Measurements from ENCODE around the gene RAB11FIP4. TPM values are rescaled to one million over a fixed set of nuclear protein-coding genes. Genes with fewer than 3 reads are reported as not detected.

The RAB11FIP4 gene
- total and polyA plus RNA-seq, 2 donors (not counting 1 experiment from before 2014, with no cell fraction given) = 0.16 to 0.66 TPM

- Histone ChIP-seq H2AFZ (ENCODE audit: low read length) (no peak overlapping the region), H3K9ac (ENCODE audit: insufficient read depth, low read length) (no peak overlapping the region), H3K4me3 (replicated peaks in 1 of 4; ENCODE audit: control extremely low read depth in 1 of 4, insufficient read depth in 1 of 4, low read depth in 3 of 4, low read length in 4 of 4) (no peak overlapping the region), H4K20me1 (ENCODE audit: control insufficient read depth, extremely low read depth, insufficient read depth, low read length) (no peaks in the 10 kb centered on the region), H3K27me3 (ENCODE audit: control insufficient read depth, insufficient read depth, low read length) (peaks cover 12% of the 10 kb centered on the region), H3K4me1 (ENCODE audit: control insufficient read depth, extremely low read depth, insufficient read depth, low read length) (no peaks in the 10 kb centered on the region), H3K9me3 (ENCODE audit: control insufficient read depth, insufficient read depth, low read depth, low read length) (no peaks in the 10 kb centered on the region), H3K79me2 (ENCODE audit: control insufficient read depth, insufficient read depth, low read length) (no peaks in the 10 kb centered on the region), H3K27ac (ENCODE audit: insufficient read depth, low read length) (no peak overlapping the region), H3K4me2 (ENCODE audit: extremely low read depth, insufficient read depth, low read length) (no peak overlapping the region), H3K36me3 (ENCODE audit: control insufficient read depth, insufficient read depth, low read length) (no peaks in the 10 kb centered on the region)
- DNase-seq (ENCODE audit: low read depth in 2 of 2) = no peak
- TF ChIP-seq, protein P1, sequence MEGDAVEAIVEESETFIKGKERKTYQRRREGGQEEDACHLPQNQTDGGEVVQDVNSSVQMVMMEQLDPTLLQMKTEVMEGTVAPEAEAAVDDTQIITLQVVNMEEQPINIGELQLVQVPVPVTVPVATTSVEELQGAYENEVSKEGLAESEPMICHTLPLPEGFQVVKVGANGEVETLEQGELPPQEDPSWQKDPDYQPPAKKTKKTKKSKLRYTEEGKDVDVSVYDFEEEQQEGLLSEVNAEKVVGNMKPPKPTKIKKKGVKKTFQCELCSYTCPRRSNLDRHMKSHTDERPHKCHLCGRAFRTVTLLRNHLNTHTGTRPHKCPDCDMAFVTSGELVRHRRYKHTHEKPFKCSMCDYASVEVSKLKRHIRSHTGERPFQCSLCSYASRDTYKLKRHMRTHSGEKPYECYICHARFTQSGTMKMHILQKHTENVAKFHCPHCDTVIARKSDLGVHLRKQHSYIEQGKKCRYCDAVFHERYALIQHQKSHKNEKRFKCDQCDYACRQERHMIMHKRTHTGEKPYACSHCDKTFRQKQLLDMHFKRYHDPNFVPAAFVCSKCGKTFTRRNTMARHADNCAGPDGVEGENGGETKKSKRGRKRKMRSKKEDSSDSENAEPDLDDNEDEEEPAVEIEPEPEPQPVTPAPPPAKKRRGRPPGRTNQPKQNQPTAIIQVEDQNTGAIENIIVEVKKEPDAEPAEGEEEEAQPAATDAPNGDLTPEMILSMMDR (conservative IDR thresholded peaks at IDR 0.05 in 1 of 2, IDR thresholded peaks at IDR 0.05 in 1 of 2; ENCODE audit: low read depth in 1 of 2, low read length in 2 of 2) = no peak
- TF ChIP-seq EZH2 (IDR thresholded peaks at IDR 0.05; ENCODE audit: low read length, missing control alignments) = no peak
Observed at GRCh38 chr17:31431852-31432658, 40.6 kb downstream of the RAB11FIP4 start.

DNA sequence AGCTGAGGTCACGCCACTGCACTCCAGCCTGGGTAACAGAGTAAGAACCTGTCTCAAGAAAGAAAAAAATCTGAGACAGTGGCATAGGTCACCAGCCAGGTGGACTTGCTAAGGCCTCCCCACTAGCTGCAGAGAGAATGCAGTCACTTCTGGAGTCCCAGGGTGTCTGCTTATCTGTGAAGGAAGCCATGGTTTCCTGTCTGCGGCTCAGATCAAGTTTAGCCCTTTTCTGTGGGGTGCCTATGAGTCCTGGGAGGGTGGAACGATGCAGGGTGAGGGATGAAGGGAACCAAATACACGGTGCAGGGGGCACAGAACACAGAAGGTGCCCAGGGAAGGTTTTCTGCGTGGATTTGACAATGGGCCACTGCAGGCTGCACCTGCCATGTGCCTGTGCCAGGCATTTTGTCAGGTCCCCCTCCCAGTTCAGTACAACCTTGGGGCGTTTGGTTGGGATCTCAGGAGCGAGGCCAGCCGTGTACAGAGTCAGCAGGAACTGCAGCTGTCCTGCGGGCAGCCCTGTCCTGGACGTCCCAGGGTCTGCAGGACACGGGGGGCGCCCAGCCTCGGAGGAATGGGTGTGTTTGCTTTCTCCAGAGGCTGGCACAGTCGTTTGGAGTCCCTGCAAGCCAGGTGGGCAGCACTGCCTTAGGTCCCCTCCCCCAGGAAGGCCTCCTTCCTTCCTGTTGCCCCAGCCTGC, 41.8 kb downstream of the RAB11FIP4 start:
- Histone ChIP-seq H3K4me3 (replicated peaks in 1 of 4; ENCODE audit: control extremely low read depth in 1 of 4, insufficient read depth in 1 of 4, low read depth in 3 of 4, low read length in 4 of 4) (no peak overlapping the region), H4K20me1 (ENCODE audit: control insufficient read depth, extremely low read depth, insufficient read depth, low read length) (no peaks in the 10 kb centered on the region), H3K27me3 (ENCODE audit: control insufficient read depth, insufficient read depth, low read length) (peaks cover 12% of the 10 kb centered on the region), H3K4me1 (ENCODE audit: control insufficient read depth, extremely low read depth, insufficient read depth, low read length) (peaks cover 3% of the 10 kb centered on the region), H3K27ac (ENCODE audit: insufficient read depth, low read length) (no peak overlapping the region), H2AFZ (ENCODE audit: low read length) (no peak overlapping the region), H3K9ac (ENCODE audit: insufficient read depth, low read length) (no peak overlapping the region), H3K4me2 (ENCODE audit: extremely low read depth, insufficient read depth, low read length) (no peak overlapping the region), H3K79me2 (ENCODE audit: control insufficient read depth, insufficient read depth, low read length) (no peaks in the 10 kb centered on the region), H3K9me3 (ENCODE audit: control insufficient read depth, insufficient read depth, low read depth, low read length) (no peaks in the 10 kb centered on the region), H3K36me3 (ENCODE audit: control insufficient read depth, insufficient read depth, low read length) (no peaks in the 10 kb centered on the region)
- no peak for TF ChIP-seq EZH2 (IDR thresholded peaks at IDR 0.05; ENCODE audit: low read length, missing control alignments)
- TF ChIP-seq, protein P1 (conservative IDR thresholded peaks at IDR 0.05 in 1 of 2, IDR thresholded peaks at IDR 0.05 in 1 of 2; ENCODE audit: low read depth in 1 of 2, low read length in 2 of 2) = no peak
- DNase-seq (ENCODE audit: low read depth in 2 of 2) = no peak
